Ascending aorta (tissue), 2 donors: Measurements from ENCODE around the gene ATP9B. TPM values are rescaled to one million over a fixed set of nuclear protein-coding genes. Genes with fewer than 3 reads are reported as not detected.

Source experiments
- DNase-seq, 2 donors: peaks; one replicate each; pipeline ENCODE4 v3.0.0-alpha.2; 2019; ENCODE audit warnings: low spot score in 2 of 2
- H3K27ac ChIP-seq, 2 donors: fragments of 200-600 bp; sonication (generic); one replicate each; pipeline ENCODE4 v1.5.1; 2016 to 2017; ENCODE audit warnings: mild to moderate bottlenecking in 1 of 2
- H3K27me3 ChIP-seq: fragments of 200-600 bp; sonication (generic); one replicate; pipeline ENCODE4 v1.5.1; 2017
- H3K36me3 ChIP-seq, 2 donors: fragments of 200-600 bp; sonication (generic); one replicate each; pipeline ENCODE4 v1.5.1; 2016
- H3K4me1 ChIP-seq, 2 donors: fragments of 200-600 bp; sonication (generic); one replicate each; pipeline ENCODE4 v1.5.1; 2016 to 2017; ENCODE audit warnings: mild to moderate bottlenecking in 1 of 2
- H3K4me3 ChIP-seq, 2 donors: fragments of 200-600 bp; sonication (generic); one replicate each; pipeline ENCODE4 v1.5.1; 2016 to 2017; ENCODE audit warnings: mild to moderate bottlenecking in 1 of 2
- H3K9me3 ChIP-seq, 2 donors: fragments of 200-600 bp; sonication (generic); one replicate each; pipeline ENCODE4 v1.5.1; 2016
- CTCF ChIP-seq, 3 experiments: fragments of 200-600 bp in 2 of 3; fragments of 450-650 bp in 1 of 3; sonication (generic) in 2 of 3; IDR thresholded peaks; one replicate each; pipeline ENCODE4 v1.5.1; 2016 to 2019; ENCODE audit warnings: antibody characterized with exemption in 3 of 3, mild to moderate bottlenecking in 1 of 3, moderate library complexity in 1 of 3
- intact Hi-C: fragments of 100-400 bp; cut with DNase I; formaldehyde crosslinking; loops from one replicate; pipeline ENCODE4 v1.15.1; 2023
- total RNA-seq: library from RNA; depleted of rRNA; stranded (reverse); fragments of >200 nt; gene quantifications from one replicate; pipeline ENCODE4 v1.1.0, GENCODE V29; 2016

The ATP9B gene
- total RNA-seq, 1 donor from 2014 or later: 14.4 TPM

GRCh38 chr18:79393181-79393634 is 324.0 kb downstream of the ATP9B start:
- intact Hi-C loops: loop anchor here (1.0 to 10.0 kb wide), 4 partner anchors 195 to 712 kb away; partner anchors contain the start of genes ADNP2, RBFA and TXNL4A
- H3K4me3 ChIP-seq: peak overlapping the region; percentile 77 to 92
- peaks cover 5 to 17% of the 10 kb centered on the region in 2 donors for H3K4me1 ChIP-seq
- TF ChIP-seq CTCF (IDR thresholded peaks at IDR 0.05): no peak
- peak overlapping the region; percentile 98 to 99 for H3K27ac ChIP-seq
- no peaks in the 10 kb centered on the region for H3K27me3 ChIP-seq
- no peaks in the 10 kb centered on the region for H3K36me3 ChIP-seq
- H3K9me3 ChIP-seq: no peaks in the 10 kb centered on the region
- no peak for DNase-seq

DNA sequence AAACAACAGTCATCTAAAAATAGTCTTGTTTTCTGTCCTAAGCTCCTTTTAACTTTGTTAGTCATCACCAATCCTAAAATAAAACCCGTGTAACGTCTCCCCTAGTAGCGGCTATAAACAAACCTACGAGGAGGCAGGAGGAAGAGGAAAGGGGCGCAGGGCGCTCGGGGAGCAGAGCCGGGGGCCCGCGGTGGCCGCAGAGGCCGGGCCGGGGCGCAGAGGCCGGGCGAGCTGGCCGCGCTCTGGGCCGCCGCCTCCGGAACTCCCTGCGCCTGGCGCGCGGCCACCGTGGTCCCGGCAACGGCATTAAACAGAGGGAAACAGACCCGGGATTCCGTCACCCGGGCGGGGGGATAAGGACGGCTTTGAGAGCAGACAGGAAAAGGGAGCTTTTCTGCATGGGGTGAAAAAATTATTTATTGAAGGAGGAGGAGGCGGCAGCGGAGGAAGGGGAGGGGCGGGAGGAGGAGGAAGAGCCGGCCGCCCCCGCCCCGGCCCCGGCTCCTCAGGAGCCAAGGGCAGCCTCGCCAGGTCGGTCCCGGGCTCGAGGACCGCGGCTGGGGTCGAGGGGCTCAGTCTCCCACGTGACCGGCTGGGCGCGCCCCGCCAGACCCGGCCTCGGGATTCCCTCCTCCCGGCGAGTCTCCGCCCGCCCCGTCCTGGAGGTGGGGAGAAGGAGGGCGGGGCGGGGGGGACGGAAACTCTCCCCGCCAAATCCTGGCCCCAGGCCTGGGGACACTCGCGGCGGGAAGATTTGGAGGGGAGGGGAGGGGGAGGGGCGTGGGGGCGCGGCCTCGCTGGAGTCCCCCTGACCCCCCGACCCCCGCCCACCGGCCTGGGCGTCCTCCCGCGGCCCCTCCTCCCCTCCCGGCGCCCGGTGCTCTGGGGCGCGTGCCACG is 324.7 kb downstream of the ATP9B start:
- no peaks in the 10 kb centered on the region for H3K27me3 ChIP-seq
- TF ChIP-seq CTCF (IDR thresholded peaks at IDR 0.05): no peak
- no peaks in the 10 kb centered on the region for H3K9me3 ChIP-seq
- intact Hi-C loops: loop anchor here (1.0 to 10.0 kb wide), 4 partner anchors 194 to 711 kb away; partner anchors contain the start of genes ADNP2, RBFA and TXNL4A
- peak; percentile 63 to 94 for DNase-seq
- H3K4me1 ChIP-seq: peaks cover 5 to 17% of the 10 kb centered on the region in 2 donors
- peak overlapping the region; percentile 77 to 92 for H3K4me3 ChIP-seq
- no peaks in the 10 kb centered on the region for H3K36me3 ChIP-seq
- peak overlapping the region; percentile 98 to 99 for H3K27ac ChIP-seq

- peak in 1 of 2 donors; percentile 84 for DNase-seq
- Histone ChIP-seq H3K4me3 (peak overlapping the region; percentile 77 to 92), H3K36me3 (no peaks in the 10 kb centered on the region), H3K9me3 (no peaks in the 10 kb centered on the region), H3K4me1 (peaks cover 7 to 17% of the 10 kb centered on the region in 2 donors), H3K27ac (peak overlapping the region; percentile 98 to 99), H3K27me3 (no peaks in the 10 kb centered on the region)
- TF ChIP-seq CTCF (IDR thresholded peaks at IDR 0.05): peak in 1 of 3 experiments; percentile 21
- intact Hi-C loops: loop anchor here (1.0 to 10.0 kb wide), 5 partner anchors 285 to 710 kb away; partner anchors contain the start of genes ADNP2, ATP9B, CTDP1 and RBFA
These were observed 325.5 kb downstream of the ATP9B start for GRCh38 chr18:79394534-79395307.

GRCh38 chr18:79395308-79395640 is 326.1 kb downstream of the ATP9B start:
- H3K4me1 ChIP-seq: peaks cover 9 to 17% of the 10 kb centered on the region in 2 donors
- intact Hi-C loops: loop anchor here (1.0 to 10.0 kb wide), 5 partner anchors 284 to 710 kb away; partner anchors contain the start of genes ADNP2, ATP9B, CTDP1 and RBFA

More at GRCh38 chr18:79395308-79395640, 326.1 kb downstream of the ATP9B start:
- Histone ChIP-seq H3K36me3 (no peaks in the 10 kb centered on the region), H3K27ac (peak overlapping the region; percentile 98 to 99), H3K27me3 (no peaks in the 10 kb centered on the region), H3K4me3 (peak overlapping the region; percentile 77 to 92), H3K9me3 (no peaks in the 10 kb centered on the region)
- DNase-seq: no peak
- no peak for TF ChIP-seq CTCF (IDR thresholded peaks at IDR 0.05)
